GM12873 (cell line): ENCODE results near the gene EIF4G3.

ENCODE experiments used
- CTCF ChIP-seq: IDR thresholded peaks from 2 replicates; pipeline ENCODE4 v1.5.1; 2012; ENCODE audit warnings: low read depth, mild to moderate bottlenecking, moderate library complexity, low read length, control low read depth; ENCODE audit not compliant: insufficient read depth; ENCODE audit errors: missing control alignments

The EIF4G3 gene

GRCh38 chr1:21141030-21141429, 35.7 kb downstream of the EIF4G3 start:
- no peak for TF ChIP-seq CTCF

DNA sequence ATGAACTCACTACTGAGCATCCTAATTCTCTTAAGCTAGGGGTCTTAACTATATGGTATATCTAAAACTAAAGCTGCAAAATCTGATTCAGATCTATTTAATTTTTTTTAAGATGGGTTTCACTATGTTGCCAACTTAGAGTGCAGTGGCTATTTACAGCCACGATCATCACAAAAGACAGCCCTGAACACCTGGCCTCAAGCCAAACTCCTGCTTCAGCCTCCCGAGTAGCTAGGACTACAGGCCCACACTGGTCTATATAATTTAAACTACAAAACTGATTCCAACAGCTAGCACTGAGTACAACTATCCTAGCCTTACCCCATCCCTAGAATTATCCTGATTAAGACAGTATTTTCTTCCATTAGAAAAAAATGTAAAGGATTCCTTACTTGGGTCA, 37.1 kb downstream of the EIF4G3 start:
- TF ChIP-seq CTCF = no peak

GRCh38 chr1:21131200-21131599, 45.5 kb downstream of the EIF4G3 start:
- no peak for TF ChIP-seq CTCF

GRCh38 chr1:21129407-21129806, 47.3 kb downstream of the EIF4G3 start:
- TF ChIP-seq CTCF = no peak

DNA sequence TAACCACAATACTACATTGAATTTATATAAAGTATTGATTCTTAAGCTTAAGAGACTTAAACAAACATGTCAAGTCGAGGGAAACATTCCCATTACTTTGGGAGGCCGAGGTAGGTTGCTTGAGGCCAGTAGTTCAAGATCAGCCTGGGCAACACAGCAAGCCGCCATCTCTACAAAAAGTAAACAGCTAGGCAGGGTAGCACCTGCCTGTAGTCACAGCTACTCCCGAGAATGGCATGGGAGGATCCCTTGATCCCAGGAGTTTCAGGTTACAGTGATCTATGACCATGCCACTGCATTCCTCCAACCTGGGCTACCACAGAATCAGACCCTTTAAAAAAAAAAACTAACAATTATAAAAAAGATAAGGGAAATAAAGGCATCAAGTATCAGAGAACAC, 50.4 kb downstream of the EIF4G3 start:
- no peak for TF ChIP-seq CTCF

GRCh38 chr1:21124846-21125245, 51.9 kb downstream of the EIF4G3 start:
- TF ChIP-seq CTCF = no peak

GRCh38 chr1:21123287-21123948, 53.3 kb downstream of the EIF4G3 start:
- TF ChIP-seq CTCF = no peak
